ENCODE data around the gene XYLT2. TPM values are rescaled to one million over a fixed set of nuclear protein-coding genes. Genes with fewer than 3 reads are reported as not detected.

The XYLT2 gene
- total and polyA plus RNA-seq, 10 of the 15 experiments (the other 5 are each of a cell fraction or from before 2014, with no cell fraction given): 0.82 to 20.6 (median 13.0) TPM

DNA sequence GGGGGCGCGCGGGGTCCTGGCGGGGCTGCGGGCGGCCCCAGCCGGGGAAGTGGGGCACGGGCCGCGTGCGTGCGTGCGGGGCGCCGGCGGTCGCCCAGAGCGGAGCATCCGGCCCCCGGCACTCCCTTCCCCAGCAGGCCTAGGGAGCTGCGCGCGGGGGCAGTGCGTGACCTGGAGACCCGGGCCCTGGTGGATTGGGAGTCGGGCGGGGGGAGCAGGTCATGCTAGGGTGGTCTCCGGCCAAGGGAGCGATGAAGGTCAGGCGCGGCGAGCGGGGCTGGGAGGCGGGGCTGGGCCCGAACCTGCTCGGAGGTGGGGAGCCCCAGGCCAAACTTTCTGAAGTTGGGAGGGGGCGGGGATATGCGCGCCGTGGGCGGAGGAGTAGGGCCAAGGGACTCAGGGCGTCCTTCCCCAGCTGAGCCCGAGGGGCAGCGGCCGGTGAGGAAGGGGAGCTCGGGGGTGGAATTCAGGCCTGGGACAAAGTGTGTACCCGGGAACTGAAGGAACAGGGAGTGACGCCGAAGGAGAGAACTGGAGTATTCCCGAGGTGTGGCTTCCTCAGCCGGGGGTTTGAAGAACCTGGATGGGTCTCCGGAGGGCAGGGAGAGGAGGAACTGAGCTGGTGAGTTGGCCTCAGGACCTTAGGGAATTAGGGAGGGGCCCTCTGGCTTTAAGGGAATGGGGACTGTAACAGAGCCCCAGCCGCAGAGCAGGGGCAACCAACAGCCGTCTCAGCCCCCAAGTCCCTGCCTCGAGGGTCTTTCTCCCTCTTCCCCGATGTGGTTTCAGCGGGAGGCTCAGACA is 589 bp downstream of the XYLT2 start (continued):
- TF ChIP-seq BRCA1 (IDR thresholded peaks at IDR 0.05; ENCODE audit: low read depth, low read length) (no peak), SIN3A (IDR thresholded peaks at IDR 0.05; ENCODE audit: low read depth, low read length) (0 out of 2 replicates have a peak, but pooled peaks have one; percentile 21), JUND (IDR thresholded peaks at IDR 0.05; ENCODE audit: low read depth, low read length) (no peak), RAD21 (IDR thresholded peaks at IDR 0.05; ENCODE audit: insufficient read depth, low read depth, low read length) (no peak), IRF4 (IDR thresholded peaks at IDR 0.05; ENCODE audit: low read depth, low read length) (no peak), NR2F1 (conservative IDR thresholded peaks at IDR 0.05) (peak; percentile 70; the same call in 1 of the 2 replicates), CREM (IDR thresholded peaks at IDR 0.05; ENCODE audit: low read depth) (no peak), ZNF622 (IDR thresholded peaks at IDR 0.05) (no peak), CHD2 (IDR thresholded peaks at IDR 0.05; ENCODE audit: borderline replicate concordance, low read depth, low read length) (no peak), NR2C1 (IDR thresholded peaks at IDR 0.05) (no peak), PAX8 (IDR thresholded peaks at IDR 0.05) (no peak), SMC3 (IDR thresholded peaks at IDR 0.05; ENCODE audit: borderline replicate concordance, low read length) (no peak)
- TF ChIP-seq, protein P1, sequence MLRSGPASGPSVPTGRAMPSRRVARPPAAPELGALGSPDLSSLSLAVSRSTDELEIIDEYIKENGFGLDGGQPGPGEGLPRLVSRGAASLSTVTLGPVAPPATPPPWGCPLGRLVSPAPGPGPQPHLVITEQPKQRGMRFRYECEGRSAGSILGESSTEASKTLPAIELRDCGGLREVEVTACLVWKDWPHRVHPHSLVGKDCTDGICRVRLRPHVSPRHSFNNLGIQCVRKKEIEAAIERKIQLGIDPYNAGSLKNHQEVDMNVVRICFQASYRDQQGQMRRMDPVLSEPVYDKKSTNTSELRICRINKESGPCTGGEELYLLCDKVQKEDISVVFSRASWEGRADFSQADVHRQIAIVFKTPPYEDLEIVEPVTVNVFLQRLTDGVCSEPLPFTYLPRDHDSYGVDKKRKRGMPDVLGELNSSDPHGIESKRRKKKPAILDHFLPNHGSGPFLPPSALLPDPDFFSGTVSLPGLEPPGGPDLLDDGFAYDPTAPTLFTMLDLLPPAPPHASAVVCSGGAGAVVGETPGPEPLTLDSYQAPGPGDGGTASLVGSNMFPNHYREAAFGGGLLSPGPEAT (IDR thresholded peaks at IDR 0.05; ENCODE audit: low read depth): no peak
- TF ChIP-seq, protein P2, sequence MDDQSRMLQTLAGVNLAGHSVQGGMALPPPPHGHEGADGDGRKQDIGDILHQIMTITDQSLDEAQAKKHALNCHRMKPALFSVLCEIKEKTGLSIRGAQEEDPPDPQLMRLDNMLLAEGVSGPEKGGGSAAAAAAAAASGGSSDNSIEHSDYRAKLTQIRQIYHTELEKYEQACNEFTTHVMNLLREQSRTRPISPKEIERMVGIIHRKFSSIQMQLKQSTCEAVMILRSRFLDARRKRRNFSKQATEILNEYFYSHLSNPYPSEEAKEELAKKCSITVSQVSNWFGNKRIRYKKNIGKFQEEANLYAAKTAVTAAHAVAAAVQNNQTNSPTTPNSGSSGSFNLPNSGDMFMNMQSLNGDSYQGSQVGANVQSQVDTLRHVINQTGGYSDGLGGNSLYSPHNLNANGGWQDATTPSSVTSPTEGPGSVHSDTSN (IDR thresholded peaks at IDR 0.05; ENCODE audit: insufficient replicate concordance, low read depth, low read length): no peak
- TF ChIP-seq, protein P3, sequence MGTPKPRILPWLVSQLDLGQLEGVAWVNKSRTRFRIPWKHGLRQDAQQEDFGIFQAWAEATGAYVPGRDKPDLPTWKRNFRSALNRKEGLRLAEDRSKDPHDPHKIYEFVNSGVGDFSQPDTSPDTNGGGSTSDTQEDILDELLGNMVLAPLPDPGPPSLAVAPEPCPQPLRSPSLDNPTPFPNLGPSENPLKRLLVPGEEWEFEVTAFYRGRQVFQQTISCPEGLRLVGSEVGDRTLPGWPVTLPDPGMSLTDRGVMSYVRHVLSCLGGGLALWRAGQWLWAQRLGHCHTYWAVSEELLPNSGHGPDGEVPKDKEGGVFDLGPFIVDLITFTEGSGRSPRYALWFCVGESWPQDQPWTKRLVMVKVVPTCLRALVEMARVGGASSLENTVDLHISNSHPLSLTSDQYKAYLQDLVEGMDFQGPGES (IDR thresholded peaks at IDR 0.05): no peak
- TF ChIP-seq, protein P4, sequence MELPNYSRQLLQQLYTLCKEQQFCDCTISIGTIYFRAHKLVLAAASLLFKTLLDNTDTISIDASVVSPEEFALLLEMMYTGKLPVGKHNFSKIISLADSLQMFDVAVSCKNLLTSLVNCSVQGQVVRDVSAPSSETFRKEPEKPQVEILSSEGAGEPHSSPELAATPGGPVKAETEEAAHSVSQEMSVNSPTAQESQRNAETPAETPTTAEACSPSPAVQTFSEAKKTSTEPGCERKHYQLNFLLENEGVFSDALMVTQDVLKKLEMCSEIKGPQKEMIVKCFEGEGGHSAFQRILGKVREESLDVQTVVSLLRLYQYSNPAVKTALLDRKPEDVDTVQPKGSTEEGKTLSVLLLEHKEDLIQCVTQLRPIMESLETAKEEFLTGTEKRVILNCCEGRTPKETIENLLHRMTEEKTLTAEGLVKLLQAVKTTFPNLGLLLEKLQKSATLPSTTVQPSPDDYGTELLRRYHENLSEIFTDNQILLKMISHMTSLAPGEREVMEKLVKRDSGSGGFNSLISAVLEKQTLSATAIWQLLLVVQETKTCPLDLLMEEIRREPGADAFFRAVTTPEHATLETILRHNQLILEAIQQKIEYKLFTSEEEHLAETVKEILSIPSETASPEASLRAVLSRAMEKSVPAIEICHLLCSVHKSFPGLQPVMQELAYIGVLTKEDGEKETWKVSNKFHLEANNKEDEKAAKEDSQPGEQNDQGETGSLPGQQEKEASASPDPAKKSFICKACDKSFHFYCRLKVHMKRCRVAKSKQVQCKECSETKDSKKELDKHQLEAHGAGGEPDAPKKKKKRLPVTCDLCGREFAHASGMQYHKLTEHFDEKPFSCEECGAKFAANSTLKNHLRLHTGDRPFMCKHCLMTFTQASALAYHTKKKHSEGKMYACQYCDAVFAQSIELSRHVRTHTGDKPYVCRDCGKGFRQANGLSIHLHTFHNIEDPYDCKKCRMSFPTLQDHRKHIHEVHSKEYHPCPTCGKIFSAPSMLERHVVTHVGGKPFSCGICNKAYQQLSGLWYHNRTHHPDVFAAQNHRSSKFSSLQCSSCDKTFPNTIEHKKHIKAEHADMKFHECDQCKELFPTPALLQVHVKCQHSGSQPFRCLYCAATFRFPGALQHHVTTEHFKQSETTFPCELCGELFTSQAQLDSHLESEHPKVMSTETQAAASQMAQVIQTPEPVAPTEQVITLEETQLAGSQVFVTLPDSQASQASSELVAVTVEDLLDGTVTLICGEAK (IDR thresholded peaks at IDR 0.05; ENCODE audit: borderline replicate concordance): no peak
- TF ChIP-seq, protein P5, sequence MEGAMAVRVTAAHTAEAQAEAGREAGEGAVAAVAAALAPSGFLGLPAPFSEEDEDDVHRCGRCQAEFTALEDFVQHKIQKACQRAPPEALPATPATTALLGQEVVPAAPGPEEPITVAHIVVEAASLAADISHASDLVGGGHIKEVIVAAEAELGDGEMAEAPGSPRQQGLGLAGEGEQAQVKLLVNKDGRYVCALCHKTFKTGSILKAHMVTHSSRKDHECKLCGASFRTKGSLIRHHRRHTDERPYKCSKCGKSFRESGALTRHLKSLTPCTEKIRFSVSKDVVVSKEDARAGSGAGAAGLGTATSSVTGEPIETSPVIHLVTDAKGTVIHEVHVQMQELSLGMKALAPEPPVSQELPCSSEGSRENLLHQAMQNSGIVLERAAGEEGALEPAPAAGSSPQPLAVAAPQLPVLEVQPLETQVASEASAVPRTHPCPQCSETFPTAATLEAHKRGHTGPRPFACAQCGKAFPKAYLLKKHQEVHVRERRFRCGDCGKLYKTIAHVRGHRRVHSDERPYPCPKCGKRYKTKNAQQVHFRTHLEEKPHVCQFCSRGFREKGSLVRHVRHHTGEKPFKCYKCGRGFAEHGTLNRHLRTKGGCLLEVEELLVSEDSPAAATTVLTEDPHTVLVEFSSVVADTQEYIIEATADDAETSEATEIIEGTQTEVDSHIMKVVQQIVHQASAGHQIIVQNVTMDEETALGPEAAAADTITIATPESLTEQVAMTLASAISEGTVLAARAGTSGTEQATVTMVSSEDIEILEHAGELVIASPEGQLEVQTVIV (IDR thresholded peaks at IDR 0.05; ENCODE audit: borderline replicate concordance, partially characterized antibody): no peak

All from GM12878 (cell line).